SK-N-MC (cell line): ENCODE measurements around the gene CMTM8.

Experiments
- EZH2 ChIP-seq: fragments of 200-600 bp; sonication (generic); IDR thresholded peaks from one replicate; pipeline ENCODE4 v1.6.1; 2017; ENCODE audit warnings: antibody characterized with exemption
- FOXP2 ChIP-seq: optimal IDR thresholded peaks from 2 replicates; pipeline ENCODE3; 2011; ENCODE audit warnings: mild to moderate bottlenecking, moderate library complexity; ENCODE audit not compliant: insufficient read depth; ENCODE audit errors: extremely low read length, control extremely low read depth
- POLR2AphosphoS5 ChIP-seq: IDR thresholded peaks from 2 replicates; pipeline ENCODE4 v1.6.1; 2012; ENCODE audit warnings: mild to moderate bottlenecking, low read depth, low read length, borderline replicate concordance

DNA sequence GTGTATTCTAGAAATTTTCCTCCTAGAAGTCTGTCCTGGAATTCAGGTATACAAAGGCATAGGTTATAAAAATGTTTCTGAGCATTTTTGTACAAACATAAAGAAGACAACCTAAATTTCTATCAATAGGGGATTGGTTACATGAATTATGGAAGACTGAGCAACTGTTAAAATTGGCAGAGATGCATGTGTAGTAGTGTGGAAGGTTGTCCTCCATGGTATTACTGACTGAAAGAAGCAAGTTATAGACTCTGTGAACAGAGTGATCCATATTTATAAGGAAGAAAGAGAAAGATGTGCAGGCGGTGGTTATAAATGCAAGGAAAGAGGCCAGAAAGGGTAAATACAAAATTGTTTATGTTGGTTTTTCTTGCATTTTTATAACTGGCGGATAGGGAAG, 114.9 kb downstream of the CMTM8 start:
- TF ChIP-seq POLR2AphosphoS5 (no peak), EZH2 (no peak), FOXP2 (no peak)
